Measurements from ENCODE around the gene KIF9.

KIF9 gene

GRCh38 chr3:47283591-47284364, 1.2 kb upstream of the KIF9 start:
- peaks cover 22% of the 10 kb centered on the region for H3K36me3 ChIP-seq (ENCODE audit: insufficient read depth, low read length)
- peak overlapping the region; percentile 85 for H2AFZ ChIP-seq (ENCODE audit: low read depth, low read length)
- H3K4me3 ChIP-seq (ENCODE audit: low read length), result peak overlapping the region; percentile 94
- no peaks in the 10 kb centered on the region for H3K27me3 ChIP-seq (ENCODE audit: insufficient read depth, low read length)
- H3K4me1 ChIP-seq (ENCODE audit: insufficient read depth, low read length), result peaks cover 17% of the 10 kb centered on the region
- peaks cover 4% of the 10 kb centered on the region for H3K9me3 ChIP-seq (ENCODE audit: low read length)

GRCh38 chr3:47283193-47283537, 566 bp upstream of the KIF9 start:
- H3K4me1 ChIP-seq (ENCODE audit: insufficient read depth, low read length), result peaks cover 17% of the 10 kb centered on the region
- peak overlapping the region; percentile 85 for H2AFZ ChIP-seq (ENCODE audit: low read depth, low read length)
- H3K4me3 ChIP-seq (ENCODE audit: low read length), result peak overlapping the region; percentile 94
- peaks cover 16% of the 10 kb centered on the region for H3K36me3 ChIP-seq (ENCODE audit: insufficient read depth, low read length)
- no peaks in the 10 kb centered on the region for H3K27me3 ChIP-seq (ENCODE audit: insufficient read depth, low read length)
- peaks cover 4% of the 10 kb centered on the region for H3K9me3 ChIP-seq (ENCODE audit: low read length)

GRCh38 chr3:47280519-47280918, 2.1 kb downstream of the KIF9 start:
- no peak overlapping the region for H2AFZ ChIP-seq (ENCODE audit: low read depth, low read length)
- H3K9me3 ChIP-seq (ENCODE audit: low read length), result no peaks in the 10 kb centered on the region
- no peak overlapping the region for H3K4me3 ChIP-seq (ENCODE audit: low read length)
- peaks cover 17% of the 10 kb centered on the region for H3K4me1 ChIP-seq (ENCODE audit: insufficient read depth, low read length)
- no peaks in the 10 kb centered on the region for H3K27me3 ChIP-seq (ENCODE audit: insufficient read depth, low read length)
- H3K36me3 ChIP-seq (ENCODE audit: insufficient read depth, low read length), result no peaks in the 10 kb centered on the region

- Histone ChIP-seq H3K4me1 (ENCODE audit: insufficient read depth, low read length) (peaks cover 3% of the 10 kb centered on the region), H3K36me3 (ENCODE audit: insufficient read depth, low read length) (no peaks in the 10 kb centered on the region), H3K4me3 (ENCODE audit: low read length) (no peak overlapping the region), H3K27me3 (ENCODE audit: insufficient read depth, low read length) (no peaks in the 10 kb centered on the region), H2AFZ (ENCODE audit: low read depth, low read length) (no peak overlapping the region), H3K9me3 (ENCODE audit: low read length) (no peaks in the 10 kb centered on the region)
These were observed 6.0 kb downstream of the KIF9 start for GRCh38 chr3:47276558-47276957.

GRCh38 chr3:47274652-47275051, 7.9 kb downstream of the KIF9 start:
- Histone ChIP-seq H3K9me3 (ENCODE audit: low read length) (no peaks in the 10 kb centered on the region), H3K4me3 (ENCODE audit: low read length) (no peak overlapping the region), H3K27me3 (ENCODE audit: insufficient read depth, low read length) (no peaks in the 10 kb centered on the region), H3K36me3 (ENCODE audit: insufficient read depth, low read length) (peaks cover 2% of the 10 kb centered on the region), H2AFZ (ENCODE audit: low read depth, low read length) (no peak overlapping the region), H3K4me1 (ENCODE audit: insufficient read depth, low read length) (no peaks in the 10 kb centered on the region)

- Histone ChIP-seq H2AFZ (ENCODE audit: low read depth, low read length) (no peak overlapping the region), H3K4me3 (ENCODE audit: low read length) (no peak overlapping the region), H3K4me1 (ENCODE audit: insufficient read depth, low read length) (no peaks in the 10 kb centered on the region), H3K9me3 (ENCODE audit: low read length) (no peaks in the 10 kb centered on the region), H3K36me3 (ENCODE audit: insufficient read depth, low read length) (peaks cover 2% of the 10 kb centered on the region), H3K27me3 (ENCODE audit: insufficient read depth, low read length) (no peaks in the 10 kb centered on the region)
These were observed 9.0 kb downstream of the KIF9 start for GRCh38 chr3:47273564-47273963.

- Histone ChIP-seq H3K9me3 (ENCODE audit: low read length) (no peaks in the 10 kb centered on the region), H3K36me3 (ENCODE audit: insufficient read depth, low read length) (peaks cover 2% of the 10 kb centered on the region), H3K4me3 (ENCODE audit: low read length) (no peak overlapping the region), H2AFZ (ENCODE audit: low read depth, low read length) (no peak overlapping the region), H3K4me1 (ENCODE audit: insufficient read depth, low read length) (no peaks in the 10 kb centered on the region), H3K27me3 (ENCODE audit: insufficient read depth, low read length) (no peaks in the 10 kb centered on the region)
These were observed 12.1 kb downstream of the KIF9 start for GRCh38 chr3:47270526-47270925.

- H3K4me3 ChIP-seq (ENCODE audit: low read length), result no peak overlapping the region
- H3K4me1 ChIP-seq (ENCODE audit: insufficient read depth, low read length), result no peaks in the 10 kb centered on the region
- peaks cover 2% of the 10 kb centered on the region for H3K36me3 ChIP-seq (ENCODE audit: insufficient read depth, low read length)
- no peak overlapping the region for H2AFZ ChIP-seq (ENCODE audit: low read depth, low read length)
- no peaks in the 10 kb centered on the region for H3K27me3 ChIP-seq (ENCODE audit: insufficient read depth, low read length)
- H3K9me3 ChIP-seq (ENCODE audit: low read length), result no peaks in the 10 kb centered on the region
These were observed 15.1 kb downstream of the KIF9 start for GRCh38 chr3:47267490-47267824.

- Histone ChIP-seq H3K4me3 (ENCODE audit: low read length) (no peak overlapping the region), H3K9me3 (ENCODE audit: low read length) (no peaks in the 10 kb centered on the region), H2AFZ (ENCODE audit: low read depth, low read length) (no peak overlapping the region), H3K36me3 (ENCODE audit: insufficient read depth, low read length) (peaks cover 2% of the 10 kb centered on the region), H3K4me1 (ENCODE audit: insufficient read depth, low read length) (no peaks in the 10 kb centered on the region), H3K27me3 (ENCODE audit: insufficient read depth, low read length) (no peaks in the 10 kb centered on the region)
These were observed 15.7 kb downstream of the KIF9 start for GRCh38 chr3:47266709-47267489.

GRCh38 chr3:47265725-47266428, 16.7 kb downstream of the KIF9 start:
- no peaks in the 10 kb centered on the region for H3K27me3 ChIP-seq (ENCODE audit: insufficient read depth, low read length)
- no peaks in the 10 kb centered on the region for H3K9me3 ChIP-seq (ENCODE audit: low read length)
- H3K36me3 ChIP-seq (ENCODE audit: insufficient read depth, low read length), result no peaks in the 10 kb centered on the region
- H3K4me3 ChIP-seq (ENCODE audit: low read length), result no peak overlapping the region
- H2AFZ ChIP-seq (ENCODE audit: low read depth, low read length), result no peak overlapping the region
- no peaks in the 10 kb centered on the region for H3K4me1 ChIP-seq (ENCODE audit: insufficient read depth, low read length)

GRCh38 chr3:47265008-47265407, 17.6 kb downstream of the KIF9 start:
- Histone ChIP-seq H3K4me1 (ENCODE audit: insufficient read depth, low read length) (no peaks in the 10 kb centered on the region), H3K27me3 (ENCODE audit: insufficient read depth, low read length) (no peaks in the 10 kb centered on the region), H3K36me3 (ENCODE audit: insufficient read depth, low read length) (no peaks in the 10 kb centered on the region), H3K9me3 (ENCODE audit: low read length) (no peaks in the 10 kb centered on the region), H3K4me3 (ENCODE audit: low read length) (no peak overlapping the region), H2AFZ (ENCODE audit: low read depth, low read length) (no peak overlapping the region)

GRCh38 chr3:47261301-47261700, 21.3 kb downstream of the KIF9 start:
- no peak overlapping the region for H2AFZ ChIP-seq (ENCODE audit: low read depth, low read length)
- no peaks in the 10 kb centered on the region for H3K4me1 ChIP-seq (ENCODE audit: insufficient read depth, low read length)
- peaks cover 5% of the 10 kb centered on the region for H3K9me3 ChIP-seq (ENCODE audit: low read length)
- no peaks in the 10 kb centered on the region for H3K36me3 ChIP-seq (ENCODE audit: insufficient read depth, low read length)
- H3K27me3 ChIP-seq (ENCODE audit: insufficient read depth, low read length), result no peaks in the 10 kb centered on the region
- H3K4me3 ChIP-seq (ENCODE audit: low read length), result no peak overlapping the region

GRCh38 chr3:47260605-47261004, 22.0 kb downstream of the KIF9 start:
- Histone ChIP-seq H3K9me3 (ENCODE audit: low read length) (peaks cover 5% of the 10 kb centered on the region), H2AFZ (ENCODE audit: low read depth, low read length) (no peak overlapping the region), H3K4me1 (ENCODE audit: insufficient read depth, low read length) (no peaks in the 10 kb centered on the region), H3K27me3 (ENCODE audit: insufficient read depth, low read length) (no peaks in the 10 kb centered on the region), H3K36me3 (ENCODE audit: insufficient read depth, low read length) (no peaks in the 10 kb centered on the region), H3K4me3 (ENCODE audit: low read length) (no peak overlapping the region)

Measured in neuron (in vitro differentiated cells).